ENCODE results near the gene PRUNE2.
"Not testable (repeated sequence)": the region's sequence is repeated elsewhere in the genome, so short reads cannot be mapped to it uniquely, and the experiment has no call there.

Gene PRUNE2

DNA sequence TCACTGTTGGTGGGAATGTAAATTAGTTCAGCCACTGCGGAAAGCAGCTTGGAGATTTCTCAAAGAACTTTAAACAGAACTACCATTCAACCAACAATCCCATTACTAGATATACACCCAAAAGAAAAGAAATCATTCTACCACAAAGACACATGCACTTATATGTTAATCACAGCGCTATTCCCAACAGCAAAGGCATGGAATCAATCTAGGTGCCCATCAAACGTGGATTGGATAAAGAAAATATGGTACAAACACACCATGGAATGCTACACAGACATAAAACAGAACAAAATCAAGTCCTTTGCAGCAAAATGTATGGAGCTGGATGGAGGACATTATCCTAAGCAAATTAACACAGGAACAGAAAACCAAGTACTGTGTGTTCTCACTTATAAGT lies 42.1 kb downstream of the PRUNE2 start:
- no peak for DNase-seq (ENCODE audit: low read depth, low spot score)

DNA sequence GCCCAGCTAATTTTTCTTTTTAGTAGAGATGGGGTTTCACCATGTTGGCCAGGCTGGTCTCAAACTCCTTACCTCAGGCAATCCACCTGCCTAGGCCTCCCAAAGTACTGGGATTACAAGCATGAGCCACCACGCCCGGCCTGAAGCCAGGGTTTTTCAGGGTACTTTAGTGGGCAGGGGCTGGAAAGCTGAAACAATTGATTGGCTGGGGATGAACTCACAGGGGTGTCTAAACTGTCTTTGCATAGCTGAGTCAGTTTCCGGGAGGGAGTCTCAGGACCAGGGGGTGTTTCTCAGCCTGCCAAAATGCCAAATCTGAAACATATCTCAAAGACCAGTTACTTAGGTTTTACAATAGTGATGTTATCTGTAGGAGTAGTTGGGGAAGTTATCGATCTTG lies 46.1 kb downstream of the PRUNE2 start:
- DNase-seq (ENCODE audit: low read depth, low spot score): no peak

- not testable (repeated sequence) for DNase-seq (ENCODE audit: low read depth, low spot score)
Observed at GRCh38 chr9:76858248-76858647, 47.7 kb downstream of the PRUNE2 start.

DNA sequence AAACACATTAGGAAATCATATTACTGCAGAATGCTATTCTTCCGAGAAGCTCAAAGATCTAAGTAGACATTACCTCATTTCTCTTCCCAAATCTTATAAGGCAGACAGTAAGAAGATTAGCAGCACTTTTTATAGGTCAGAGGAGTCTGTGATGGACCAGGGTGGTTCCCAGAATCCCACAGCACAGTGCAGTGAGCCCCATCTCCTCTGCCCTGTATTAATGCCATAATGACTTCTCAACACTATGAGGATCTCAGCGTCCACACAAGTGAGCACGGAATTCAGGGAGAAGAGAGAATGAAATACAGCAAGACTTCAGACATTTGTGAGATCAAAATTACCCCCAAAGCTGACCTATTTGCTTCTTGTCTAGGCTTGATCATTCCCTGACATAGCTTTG lies 49.9 kb downstream of the PRUNE2 start:
- no peak for DNase-seq (ENCODE audit: low read depth, low spot score)

DNA sequence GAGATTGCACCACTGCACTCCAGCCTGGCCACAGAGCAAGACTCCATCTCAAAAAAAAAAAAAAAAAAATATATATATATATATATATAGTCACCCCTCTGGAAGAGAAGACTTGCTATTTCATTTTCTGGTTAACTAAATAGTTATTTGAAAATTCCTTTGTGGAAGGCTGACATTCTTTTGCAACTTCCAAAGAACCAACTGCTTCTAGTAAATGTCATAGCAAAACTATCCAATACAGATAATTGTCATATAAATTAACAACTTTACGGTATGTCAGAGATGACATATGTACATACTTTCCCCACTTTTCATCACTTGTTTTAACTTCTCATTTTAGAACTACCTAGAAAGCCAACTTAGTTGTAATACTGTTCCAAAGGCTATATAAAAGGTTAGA lies 50.9 kb downstream of the PRUNE2 start:
- no peak for DNase-seq (ENCODE audit: low read depth, low spot score)

GRCh38 chr9:76852026-76852425 lies 53.9 kb downstream of the PRUNE2 start:
- no peak for DNase-seq (ENCODE audit: low read depth, low spot score)

DNA sequence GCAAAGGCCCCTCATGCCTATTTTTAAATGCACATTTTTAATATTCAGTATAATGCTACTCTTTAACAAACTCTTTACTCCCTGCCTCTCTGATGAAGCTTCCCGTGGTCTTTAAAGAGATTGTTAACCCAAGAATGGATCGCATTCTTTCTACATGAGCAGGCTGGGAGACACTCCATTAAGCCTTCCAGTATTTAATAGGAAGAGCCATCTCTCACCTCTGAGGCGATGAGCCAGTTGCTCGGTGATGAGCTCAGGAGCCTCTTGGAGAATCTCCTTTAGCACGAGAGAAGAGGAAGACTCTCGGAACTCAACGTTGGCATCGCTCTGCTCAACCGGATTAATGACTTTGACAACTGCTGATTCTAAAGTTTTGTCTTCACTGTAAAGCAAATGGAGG lies 59.6 kb downstream of the PRUNE2 start:
- DNase-seq (ENCODE audit: low read depth, low spot score): no peak

GRCh38 chr9:76845254-76845653 lies 60.7 kb downstream of the PRUNE2 start:
- no peak for DNase-seq (ENCODE audit: low read depth, low spot score)

GRCh38 chr9:76835571-76836283 lies 70.2 kb downstream of the PRUNE2 start:
- DNase-seq (ENCODE audit: low read depth, low spot score): no peak

GRCh38 chr9:76828447-76828846 lies 77.5 kb downstream of the PRUNE2 start:
- DNase-seq (ENCODE audit: low read depth, low spot score): no peak

DNA sequence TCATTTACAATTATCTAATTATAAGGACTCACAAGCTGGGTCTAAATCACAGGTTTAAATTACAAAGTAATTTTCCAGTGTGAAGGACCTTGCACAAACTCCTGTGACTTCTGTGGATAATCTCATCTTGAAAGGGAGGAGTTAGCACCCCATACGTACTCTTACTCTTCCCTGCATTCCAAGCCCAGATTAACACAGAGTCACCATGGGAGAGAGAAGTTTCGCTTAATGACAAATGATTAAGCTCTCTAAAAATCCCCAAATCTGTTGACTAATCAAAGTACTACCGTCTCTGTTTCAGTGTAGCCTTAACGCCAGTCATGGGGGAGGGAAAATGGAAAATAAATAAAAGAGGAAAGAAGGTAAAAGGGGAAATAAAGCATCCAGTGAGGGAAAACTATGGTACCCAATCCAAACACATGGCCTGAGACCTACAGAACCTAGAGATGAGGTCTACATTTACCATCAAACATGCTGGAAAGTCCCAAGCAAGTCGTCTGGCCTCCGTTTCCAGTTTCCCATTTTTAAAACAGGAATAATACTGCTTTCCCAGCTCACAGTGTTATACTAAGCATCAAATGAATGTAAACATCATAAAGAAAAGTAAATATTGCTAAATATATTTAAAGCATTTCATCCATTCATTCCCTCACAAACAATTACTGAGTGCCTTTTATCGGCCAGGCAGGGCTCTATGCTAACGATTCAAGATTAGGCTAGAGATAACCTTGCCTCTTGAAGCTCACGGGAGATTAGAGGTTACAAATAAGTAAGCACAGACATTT lies 78.4 kb downstream of the PRUNE2 start:
- no peak for DNase-seq (ENCODE audit: low read depth, low spot score)

- no peak for DNase-seq (ENCODE audit: low read depth, low spot score)
Observed at GRCh38 chr9:76820431-76820830, 85.5 kb downstream of the PRUNE2 start.

GRCh38 chr9:76818271-76818670 lies 87.6 kb downstream of the PRUNE2 start:
- no peak for DNase-seq (ENCODE audit: low read depth, low spot score)

GRCh38 chr9:76817489-76817888 lies 88.4 kb downstream of the PRUNE2 start:
- no peak for DNase-seq (ENCODE audit: low read depth, low spot score)

DNA sequence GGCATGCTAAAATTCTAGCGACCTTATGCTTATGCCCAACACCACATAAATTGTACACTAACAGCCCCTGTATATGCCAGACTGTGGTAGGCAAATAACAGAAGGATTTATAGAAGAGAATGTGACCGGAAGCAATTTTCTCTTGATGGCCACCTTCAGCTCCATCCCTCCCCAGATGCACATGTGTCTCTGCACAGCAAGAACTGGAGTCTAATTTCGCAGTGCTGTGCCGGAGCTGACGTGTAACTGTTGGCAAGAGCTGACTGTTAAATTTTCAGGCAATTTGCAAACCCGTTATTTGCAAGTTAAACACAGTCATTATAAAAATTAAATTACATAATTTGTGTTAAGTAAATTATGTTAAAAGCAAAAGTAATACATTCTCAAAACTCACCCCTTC lies 93.3 kb downstream of the PRUNE2 start:
- DNase-seq (ENCODE audit: low read depth, low spot score): no peak

DNA sequence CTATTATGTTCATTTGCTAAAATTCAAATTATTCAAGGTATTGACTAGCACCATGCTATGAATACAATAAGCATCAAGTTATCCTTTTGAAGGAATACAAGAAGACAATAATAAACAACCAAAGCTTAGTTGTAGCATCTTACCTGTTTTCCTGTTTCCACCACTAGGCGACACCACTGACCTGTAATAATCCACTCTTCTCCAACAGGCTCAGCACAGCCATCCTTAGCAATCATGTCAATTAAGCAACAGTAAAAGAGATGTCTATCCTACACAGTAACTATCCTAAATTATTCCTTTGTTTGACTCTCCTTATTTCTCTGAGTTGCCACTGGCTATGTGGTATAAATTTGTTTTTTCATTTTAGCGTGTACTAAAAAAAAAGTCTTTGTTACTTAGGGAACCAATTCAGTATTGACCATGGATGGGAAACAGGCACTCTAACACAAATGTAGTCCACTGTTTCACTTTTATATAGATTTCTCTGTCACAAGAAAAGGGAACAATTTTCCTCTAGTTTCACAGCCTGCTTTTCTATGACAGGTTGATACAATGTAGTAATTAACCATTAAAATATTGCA lies 95.4 kb downstream of the PRUNE2 start:
- no peak for DNase-seq (ENCODE audit: low read depth, low spot score)

- DNase-seq (ENCODE audit: low read depth, low spot score): no peak
Observed at GRCh38 chr9:76808636-76809035, 97.3 kb downstream of the PRUNE2 start.

DNA sequence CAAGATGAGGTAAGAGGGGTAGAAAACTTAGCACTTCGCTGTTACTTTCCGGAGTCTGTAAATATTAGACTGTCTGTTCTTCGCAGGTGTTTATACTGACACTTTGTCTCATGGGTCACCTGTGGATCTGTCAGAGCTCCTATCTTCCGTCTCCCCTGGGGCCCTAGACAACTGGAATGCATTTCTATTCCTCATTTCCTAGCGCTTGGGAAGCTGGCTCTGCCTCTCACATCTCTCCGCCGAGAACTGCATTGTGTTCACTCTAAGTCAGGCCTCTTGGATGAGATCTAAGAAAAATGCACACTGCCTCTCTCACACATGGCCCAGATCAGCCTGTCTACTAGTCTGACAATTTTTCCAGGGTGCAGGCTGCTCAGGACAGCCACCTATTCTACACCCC lies 102.2 kb downstream of the PRUNE2 start:
- no peak for DNase-seq (ENCODE audit: low read depth, low spot score)

DNA sequence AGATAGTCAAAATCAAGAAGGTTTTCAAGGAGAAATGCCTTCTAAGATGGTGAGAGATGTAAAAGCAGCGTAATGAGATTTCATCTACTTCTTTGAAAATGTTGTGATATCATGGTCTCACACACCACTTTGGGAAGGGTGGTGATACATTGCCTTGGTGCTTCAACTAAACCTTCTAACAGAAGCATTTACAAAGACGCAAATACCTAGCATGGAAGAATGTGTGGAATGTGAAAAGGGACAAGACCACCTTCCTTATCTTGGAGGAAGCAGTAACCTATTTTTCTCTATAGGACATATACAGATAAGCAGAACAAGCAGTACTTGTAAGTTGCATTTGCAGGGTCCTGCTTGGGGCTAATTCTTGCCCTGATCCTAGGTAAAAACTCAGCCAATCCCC lies 102.8 kb downstream of the PRUNE2 start:
- DNase-seq (ENCODE audit: low read depth, low spot score): no peak

DNA sequence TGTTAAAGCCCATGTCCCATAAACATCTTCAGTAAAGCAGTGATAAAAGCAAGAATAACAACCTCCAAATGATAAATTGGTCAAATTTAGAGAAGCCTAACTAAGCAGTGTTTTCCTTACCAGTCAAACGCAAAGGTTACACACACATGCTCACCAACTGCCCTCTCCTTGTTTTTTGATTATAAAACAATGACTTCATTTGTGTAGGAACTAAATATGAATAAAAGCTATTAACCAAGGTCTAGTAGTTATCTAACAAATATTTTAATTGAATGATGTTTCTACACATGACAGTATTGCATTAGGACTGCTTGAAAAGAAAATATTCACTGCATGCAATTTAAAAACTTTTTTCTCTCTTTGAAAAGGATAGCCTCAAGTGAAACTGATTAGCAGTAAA lies 105.0 kb downstream of the PRUNE2 start:
- no peak for DNase-seq (ENCODE audit: low read depth, low spot score)

DNA sequence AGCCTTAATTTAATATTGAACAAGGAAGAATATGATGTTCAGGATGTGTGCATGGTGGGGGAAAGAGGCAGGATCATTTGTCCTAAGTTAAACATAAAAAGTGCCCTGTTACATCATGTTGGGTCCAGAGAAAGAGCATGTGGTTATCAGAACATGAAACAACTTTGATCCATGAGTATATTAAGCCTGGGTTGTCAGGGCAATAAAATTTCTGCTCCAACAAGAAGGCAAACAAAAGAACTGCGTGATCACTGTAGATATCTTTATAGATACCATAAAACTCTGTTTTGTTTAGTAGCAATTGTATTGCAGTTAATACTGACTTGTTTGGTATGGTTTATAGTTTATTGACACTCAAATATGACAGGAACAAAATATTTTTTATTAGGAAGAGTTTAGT lies 106.4 kb downstream of the PRUNE2 start:
- DNase-seq (ENCODE audit: low read depth, low spot score): no peak

DNA sequence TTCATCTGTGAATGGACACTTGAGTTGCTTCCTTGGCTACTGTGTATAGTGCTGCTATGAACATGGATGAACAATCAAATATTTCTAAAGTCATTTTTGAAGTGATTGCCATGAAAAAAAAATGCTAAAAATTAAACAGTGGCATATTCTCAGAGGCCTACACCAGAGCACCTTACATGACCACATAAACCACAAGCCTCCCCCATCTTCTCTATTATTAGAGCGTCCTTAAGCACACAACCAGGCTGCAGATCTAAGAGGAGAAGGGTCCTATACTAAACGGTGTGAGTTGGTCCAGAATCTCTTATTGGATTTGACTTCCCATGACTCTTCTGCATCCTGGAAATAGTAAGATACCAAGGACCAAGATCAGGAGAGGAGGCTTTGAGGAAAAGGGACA lies 107.4 kb downstream of the PRUNE2 start:
- no peak for DNase-seq (ENCODE audit: low read depth, low spot score)

DNA sequence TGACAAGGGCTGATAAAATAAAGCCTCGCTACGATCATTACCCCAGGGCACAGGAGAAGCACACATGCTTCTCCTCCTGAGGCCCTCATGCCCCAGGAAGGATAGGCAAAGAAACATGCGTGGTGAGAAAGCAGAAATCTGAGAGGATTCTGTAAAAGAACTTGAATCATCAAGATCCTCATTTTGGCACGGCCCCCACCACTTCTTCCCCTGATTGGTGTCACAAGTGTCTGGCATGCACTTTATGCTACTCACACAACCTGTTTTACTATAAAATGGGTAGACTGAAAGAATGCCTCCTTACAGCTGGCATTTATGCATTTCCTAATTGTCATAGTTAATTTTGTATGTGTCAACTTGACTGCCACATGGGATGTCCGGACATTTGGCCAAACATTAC lies 109.6 kb downstream of the PRUNE2 start:
- no peak for DNase-seq (ENCODE audit: low read depth, low spot score)

Measured in activated CD4-positive, CD25-positive, alpha-beta regulatory T cell treated with anti-CD3 and anti-CD28 coated beads, Interleukin-2, amount 50 U/mL, for 16 hours (primary cell).